Fibroblast of lung (primary cell): ENCODE measurements around the gene TRPM3. TPM values are rescaled to one million over a fixed set of nuclear protein-coding genes. Genes with fewer than 3 reads are reported as not detected.

ENCODE experiments used
- DNase-seq, 2 donors: peaks; one replicate each; pipeline versions ENCODE4 v3.0.0 to v3.0.0-alpha.2; 2010; ENCODE audit warnings: low read depth in 2 of 2
- H2AFZ ChIP-seq: 2 replicates; pipeline ENCODE4 v1.5.1; 2012; ENCODE audit warnings: low read length, control low read depth, inconsistent platforms
- H3K27ac ChIP-seq: 2 replicates; pipeline ENCODE4 v1.5.1; 2011; ENCODE audit warnings: low read length, control low read depth; ENCODE audit not compliant: insufficient read depth
- H3K27me3 ChIP-seq: 2 replicates; pipeline ENCODE4 v1.5.1; 2011; ENCODE audit warnings: mild to moderate bottlenecking, low read length; ENCODE audit not compliant: control insufficient read depth, insufficient read depth
- H3K36me3 ChIP-seq: 2 replicates; pipeline ENCODE4 v1.5.1; 2011; ENCODE audit warnings: low read length; ENCODE audit not compliant: control insufficient read depth, insufficient read depth
- H3K4me1 ChIP-seq: 2 replicates; pipeline ENCODE4 v1.5.1; 2011; ENCODE audit warnings: low read length; ENCODE audit not compliant: control insufficient read depth, insufficient read depth; ENCODE audit errors: extremely low read depth
- H3K4me2 ChIP-seq: 2 replicates; pipeline ENCODE4 v1.5.1; 2011; ENCODE audit warnings: low read length, control low read depth; ENCODE audit not compliant: insufficient read depth; ENCODE audit errors: extremely low read depth
- H3K4me3 ChIP-seq, 4 experiments: fragments of 200-600 bp in 1 of 4; sonication (generic) in 1 of 4; replicated peaks in 1 of 4; 2 replicates each; pipeline ENCODE4 v1.5.1; 2011 to 2016; ENCODE audit warnings: low read length in 4 of 4, low read depth in 3 of 4, mild to moderate bottlenecking in 3 of 4, control low read depth in 2 of 4, inconsistent platforms in 1 of 4, mixed read lengths in 1 of 4; ENCODE audit not compliant: insufficient read depth in 1 of 4; ENCODE audit errors: control extremely low read depth in 1 of 4
- H3K79me2 ChIP-seq: 2 replicates; pipeline ENCODE4 v1.5.1; 2012; ENCODE audit warnings: mild to moderate bottlenecking, low read length, inconsistent platforms; ENCODE audit not compliant: control insufficient read depth, insufficient read depth
- H3K9ac ChIP-seq: 2 replicates; pipeline ENCODE4 v1.5.1; 2011; ENCODE audit warnings: mild to moderate bottlenecking, low read length, control low read depth; ENCODE audit not compliant: insufficient read depth
- H3K9me3 ChIP-seq: 2 replicates; pipeline ENCODE4 v1.5.1; 2012; ENCODE audit warnings: low read depth, low read length; ENCODE audit not compliant: control insufficient read depth, insufficient read depth
- H4K20me1 ChIP-seq: 2 replicates; pipeline ENCODE4 v1.5.1; 2011; ENCODE audit warnings: low read length; ENCODE audit not compliant: control insufficient read depth, insufficient read depth; ENCODE audit errors: extremely low read depth
- EZH2 ChIP-seq: IDR thresholded peaks from 2 replicates; pipeline ENCODE4 v1.5.1; 2012; ENCODE audit warnings: low read length, control low read depth, mild to moderate bottlenecking; ENCODE audit errors: missing control alignments
- polyA plus RNA-seq, 2 donors: library from polyadenylated mRNA; depleted of rRNA in 1 of 2; stranded (reverse) in 1 of 2; unstranded in 1 of 2; fragments of >200 nt; gene quantifications; 2 replicates each; pipeline ENCODE4 v1.2.1, GENCODE V29; 2011 to 2012; ENCODE audit warnings: missing spikeins in 1 of 2
- total RNA-seq: library from RNA; depleted of rRNA; stranded (reverse); fragments of >200 nt; gene quantifications from 2 replicates; pipeline ENCODE4 v1.2.1, GENCODE V29; 2014
- TF ChIP-seq, protein P1 (sequence below), 2 donors: IDR thresholded peaks in 1 of 2; conservative IDR thresholded peaks in 1 of 2; 1 replicate in 1 of 2; 2 replicates in 1 of 2; pipeline ENCODE4 v1.5.1; 2011 to 2012; ENCODE audit warnings: low read length in 2 of 2, control low read depth in 1 of 2, inconsistent platforms in 1 of 2, low read depth in 1 of 2, mild to moderate bottlenecking in 1 of 2

The TRPM3 gene
- total and polyA plus RNA-seq, 2 donors (not counting 1 experiment from before 2014, with no cell fraction given) = 0.05 to 0.50 TPM

DNA sequence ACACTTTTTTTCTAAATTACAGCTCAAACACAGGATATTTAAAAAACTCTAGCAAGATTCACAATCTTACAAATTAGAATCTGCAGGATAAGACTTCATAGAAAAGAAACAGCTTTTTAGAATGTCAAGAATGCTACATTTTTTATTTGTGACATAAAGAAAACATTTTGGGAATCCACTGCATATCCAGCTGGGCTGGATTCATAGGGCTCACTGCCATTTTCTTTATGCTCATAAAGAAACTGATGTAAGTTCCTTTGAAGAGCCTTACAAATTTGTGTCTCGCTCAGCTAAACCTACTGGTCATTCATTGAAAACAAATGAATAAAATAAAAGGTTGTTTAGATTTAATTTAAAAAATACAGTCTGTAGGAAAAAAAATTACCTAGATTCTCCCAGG lies 332.3 kb downstream of the TRPM3 start:
- H3K9me3 ChIP-seq = no peaks in the 10 kb centered on the region
- no peaks in the 10 kb centered on the region for H4K20me1 ChIP-seq
- no peak overlapping the region for H3K4me3 ChIP-seq
- no peak overlapping the region for H3K4me2 ChIP-seq
- no peaks in the 10 kb centered on the region for H3K36me3 ChIP-seq
- TF ChIP-seq EZH2 = no peak
- TF ChIP-seq, protein P1, sequence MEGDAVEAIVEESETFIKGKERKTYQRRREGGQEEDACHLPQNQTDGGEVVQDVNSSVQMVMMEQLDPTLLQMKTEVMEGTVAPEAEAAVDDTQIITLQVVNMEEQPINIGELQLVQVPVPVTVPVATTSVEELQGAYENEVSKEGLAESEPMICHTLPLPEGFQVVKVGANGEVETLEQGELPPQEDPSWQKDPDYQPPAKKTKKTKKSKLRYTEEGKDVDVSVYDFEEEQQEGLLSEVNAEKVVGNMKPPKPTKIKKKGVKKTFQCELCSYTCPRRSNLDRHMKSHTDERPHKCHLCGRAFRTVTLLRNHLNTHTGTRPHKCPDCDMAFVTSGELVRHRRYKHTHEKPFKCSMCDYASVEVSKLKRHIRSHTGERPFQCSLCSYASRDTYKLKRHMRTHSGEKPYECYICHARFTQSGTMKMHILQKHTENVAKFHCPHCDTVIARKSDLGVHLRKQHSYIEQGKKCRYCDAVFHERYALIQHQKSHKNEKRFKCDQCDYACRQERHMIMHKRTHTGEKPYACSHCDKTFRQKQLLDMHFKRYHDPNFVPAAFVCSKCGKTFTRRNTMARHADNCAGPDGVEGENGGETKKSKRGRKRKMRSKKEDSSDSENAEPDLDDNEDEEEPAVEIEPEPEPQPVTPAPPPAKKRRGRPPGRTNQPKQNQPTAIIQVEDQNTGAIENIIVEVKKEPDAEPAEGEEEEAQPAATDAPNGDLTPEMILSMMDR (conservative IDR thresholded peaks at IDR 0.05 in 1 of 2, IDR thresholded peaks at IDR 0.05 in 1 of 2; ENCODE audit: low read depth in 1 of 2, low read length in 2 of 2) = no peak
- H3K27me3 ChIP-seq = no peaks in the 10 kb centered on the region
- no peaks in the 10 kb centered on the region for H3K4me1 ChIP-seq
- no peaks in the 10 kb centered on the region for H3K79me2 ChIP-seq
- DNase-seq = peak in 1 of 2 donors; percentile 9
- H3K9ac ChIP-seq = no peak overlapping the region
- no peak overlapping the region for H3K27ac ChIP-seq
- no peak overlapping the region for H2AFZ ChIP-seq

DNA sequence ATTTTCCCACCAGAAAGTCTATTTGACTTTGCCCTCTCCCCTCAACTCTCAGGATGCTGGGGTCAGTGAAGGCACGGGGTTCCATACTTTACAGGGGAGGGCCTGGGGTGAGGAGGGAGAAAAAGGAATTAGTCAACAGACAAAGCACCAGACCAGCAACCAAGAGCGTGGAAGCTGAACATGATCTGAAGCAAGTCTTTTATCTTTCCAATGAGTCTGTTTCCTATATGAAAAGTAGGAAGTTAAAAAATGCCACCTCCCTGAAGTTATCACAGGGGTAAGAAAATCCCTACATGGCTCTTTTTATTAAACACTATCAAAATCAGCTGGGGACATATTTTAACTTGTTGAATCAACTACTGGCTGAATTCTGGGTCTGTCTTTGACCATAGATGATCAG lies 337.0 kb downstream of the TRPM3 start:
- Histone ChIP-seq H4K20me1 (no peaks in the 10 kb centered on the region), H2AFZ (no peak overlapping the region), H3K4me2 (no peak overlapping the region), H3K4me3 (no peak overlapping the region), H3K9ac (no peak overlapping the region), H3K79me2 (no peaks in the 10 kb centered on the region), H3K27ac (no peak overlapping the region), H3K4me1 (no peaks in the 10 kb centered on the region), H3K27me3 (no peaks in the 10 kb centered on the region), H3K36me3 (no peaks in the 10 kb centered on the region), H3K9me3 (no peaks in the 10 kb centered on the region)
- TF ChIP-seq, protein P1 (conservative IDR thresholded peaks at IDR 0.05 in 1 of 2, IDR thresholded peaks at IDR 0.05 in 1 of 2; ENCODE audit: low read depth in 1 of 2, low read length in 2 of 2) = no peak
- TF ChIP-seq EZH2 = no peak
- DNase-seq = no peak

DNA sequence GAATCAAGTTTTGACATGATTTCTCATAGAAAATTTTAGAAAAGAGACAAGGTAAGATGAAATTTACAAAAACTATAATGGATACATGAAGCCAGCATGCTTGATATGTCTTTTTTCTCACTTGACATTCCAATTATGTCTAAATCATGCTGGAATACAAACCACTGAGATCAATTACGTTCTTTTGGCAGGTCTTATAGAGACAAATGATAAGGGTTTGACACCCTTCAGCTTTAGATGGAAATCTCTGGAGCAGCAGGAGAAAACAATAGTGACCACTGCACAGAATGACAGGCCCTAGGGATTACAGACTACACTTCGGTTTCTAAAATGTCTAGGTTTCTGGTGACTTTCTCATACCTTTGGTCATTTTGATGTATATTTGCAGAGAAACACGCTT lies 342.9 kb downstream of the TRPM3 start:
- Histone ChIP-seq H3K27ac (no peak overlapping the region), H3K9me3 (no peaks in the 10 kb centered on the region), H3K9ac (no peak overlapping the region), H2AFZ (no peak overlapping the region), H3K4me3 (no peak overlapping the region), H3K36me3 (no peaks in the 10 kb centered on the region), H4K20me1 (no peaks in the 10 kb centered on the region), H3K79me2 (no peaks in the 10 kb centered on the region), H3K4me1 (no peaks in the 10 kb centered on the region), H3K4me2 (no peak overlapping the region), H3K27me3 (no peaks in the 10 kb centered on the region)
- DNase-seq = no peak
- TF ChIP-seq, protein P1 (conservative IDR thresholded peaks at IDR 0.05 in 1 of 2, IDR thresholded peaks at IDR 0.05 in 1 of 2; ENCODE audit: low read depth in 1 of 2, low read length in 2 of 2) = no peak
- TF ChIP-seq EZH2 = no peak
